ENCODE data around the gene ATAD3B.
"Not testable (repeated sequence)": the region's sequence is repeated elsewhere in the genome, so short reads cannot be mapped to it uniquely, and the experiment has no call there.

Gene ATAD3B

DNA sequence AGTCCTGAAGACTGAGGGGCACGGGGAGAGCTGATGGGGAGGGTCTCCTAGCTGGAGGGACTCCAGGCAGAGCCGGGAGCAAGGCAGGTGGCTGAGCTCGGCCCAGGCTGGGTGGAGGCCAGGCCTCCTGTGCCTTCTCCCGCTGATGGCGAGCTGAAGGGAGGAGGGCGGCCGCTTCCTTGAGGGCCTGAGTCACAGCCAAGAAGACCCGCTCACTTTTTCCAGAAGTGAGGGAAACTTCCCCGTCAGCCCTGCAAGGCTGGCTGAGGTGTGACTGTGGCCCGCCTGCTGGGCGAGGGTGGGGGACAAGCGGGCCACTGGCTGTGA, 37.8 kb upstream of the ATAD3B start:
- peak; percentile 11 for DNase-seq (ENCODE audit: low spot score)

DNA sequence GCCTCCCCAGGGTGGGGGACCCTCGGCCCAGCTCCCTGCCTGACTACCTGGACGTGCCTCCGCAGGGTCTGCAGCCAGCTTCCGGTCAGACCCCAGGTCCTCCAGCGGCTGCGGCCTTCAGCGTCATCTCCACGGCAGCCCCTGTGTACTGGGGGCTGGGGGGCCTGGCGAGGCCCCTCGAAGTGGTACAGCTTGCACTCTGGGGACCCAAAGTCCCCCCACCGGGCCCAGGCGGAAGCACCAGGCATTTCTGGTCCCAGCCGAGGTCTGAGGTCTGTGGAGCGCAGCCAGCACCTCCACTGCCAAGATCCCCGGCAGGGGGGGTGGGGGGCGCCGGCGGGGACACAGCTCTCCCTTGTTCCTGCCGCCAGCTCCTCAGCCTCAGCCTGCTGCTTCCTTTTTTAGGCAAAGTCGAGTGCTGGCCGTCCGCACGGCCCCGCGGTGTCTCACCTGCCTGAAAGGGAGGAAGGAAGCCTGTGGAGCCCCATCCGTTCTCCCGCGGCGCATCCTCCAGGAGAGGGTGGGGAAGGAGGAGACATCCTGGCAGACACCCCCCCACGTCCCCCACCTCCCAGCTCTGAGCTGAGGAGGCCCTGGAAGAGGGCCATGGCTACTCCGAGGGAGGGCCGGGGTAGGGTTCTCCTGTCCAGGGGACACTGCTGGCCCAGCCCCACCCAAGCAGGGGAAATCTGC, 37.3 kb upstream of the ATAD3B start:
- DNase-seq (ENCODE audit: low spot score), result peak; percentile 35

DNA sequence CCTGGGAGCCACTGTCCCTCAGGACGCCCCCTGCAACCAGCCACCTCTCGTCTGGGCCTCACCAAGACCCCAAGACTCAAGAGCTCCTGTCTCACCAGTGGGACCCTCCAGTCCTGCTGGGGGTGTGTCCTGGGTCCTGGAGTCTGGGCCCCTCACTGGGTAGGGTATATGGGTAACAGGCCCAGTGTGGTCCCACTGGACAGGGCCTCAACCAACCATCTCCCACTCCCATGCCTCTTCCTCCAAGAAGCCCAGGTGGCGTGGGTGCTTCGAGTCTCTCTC, 36.8 kb upstream of the ATAD3B start:
- DNase-seq (ENCODE audit: low spot score), result no peak

DNA sequence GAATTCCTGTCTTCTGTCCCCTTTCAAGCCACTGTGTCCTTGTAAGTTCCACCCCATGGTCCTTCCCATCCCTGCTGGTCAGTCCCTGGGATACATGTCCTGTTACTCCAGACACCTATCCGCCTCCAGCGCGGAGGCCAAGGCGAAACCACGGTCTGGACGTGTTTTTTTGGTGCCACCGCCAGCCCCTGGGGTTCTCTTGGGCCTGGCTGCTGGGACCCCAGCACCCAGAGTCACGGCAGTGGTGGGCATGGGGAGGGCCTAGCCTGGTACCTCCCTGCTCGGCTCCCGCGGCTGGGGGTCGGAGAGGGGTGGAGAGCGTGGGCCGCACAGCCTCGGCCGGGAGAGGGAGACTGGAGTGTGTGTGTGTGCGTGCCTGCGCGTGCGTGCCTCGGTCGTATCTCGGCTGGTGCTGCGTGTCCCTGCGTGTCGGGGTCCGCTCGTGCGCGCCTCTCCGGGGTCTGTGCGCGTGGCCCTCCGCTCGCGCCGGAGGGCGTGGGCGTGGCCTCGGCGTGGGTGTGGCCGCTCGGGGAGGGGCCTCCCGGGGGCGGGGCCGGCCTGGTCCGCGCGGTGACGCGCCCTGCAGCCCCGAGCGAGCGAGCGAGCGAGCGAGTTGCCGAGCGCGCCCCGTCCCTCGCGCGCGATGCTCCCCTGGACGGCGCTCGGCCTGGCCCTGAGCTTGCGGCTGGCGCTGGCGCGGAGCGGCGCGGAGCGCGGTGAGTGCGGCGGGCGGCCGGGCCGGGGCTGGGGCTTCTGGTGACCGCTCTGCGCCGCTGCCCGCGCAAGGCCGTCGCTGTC, 36.3 kb upstream of the ATAD3B start, which contains the start of gene VWA1:
Gene VWA1, plus strand, starts transcription at position 585 of the 798 bp plus-strand sequence. Its CDS starts 59 bp downstream, at position 644.
- DNase-seq (ENCODE audit: low spot score), result peak; percentile 90

DNA sequence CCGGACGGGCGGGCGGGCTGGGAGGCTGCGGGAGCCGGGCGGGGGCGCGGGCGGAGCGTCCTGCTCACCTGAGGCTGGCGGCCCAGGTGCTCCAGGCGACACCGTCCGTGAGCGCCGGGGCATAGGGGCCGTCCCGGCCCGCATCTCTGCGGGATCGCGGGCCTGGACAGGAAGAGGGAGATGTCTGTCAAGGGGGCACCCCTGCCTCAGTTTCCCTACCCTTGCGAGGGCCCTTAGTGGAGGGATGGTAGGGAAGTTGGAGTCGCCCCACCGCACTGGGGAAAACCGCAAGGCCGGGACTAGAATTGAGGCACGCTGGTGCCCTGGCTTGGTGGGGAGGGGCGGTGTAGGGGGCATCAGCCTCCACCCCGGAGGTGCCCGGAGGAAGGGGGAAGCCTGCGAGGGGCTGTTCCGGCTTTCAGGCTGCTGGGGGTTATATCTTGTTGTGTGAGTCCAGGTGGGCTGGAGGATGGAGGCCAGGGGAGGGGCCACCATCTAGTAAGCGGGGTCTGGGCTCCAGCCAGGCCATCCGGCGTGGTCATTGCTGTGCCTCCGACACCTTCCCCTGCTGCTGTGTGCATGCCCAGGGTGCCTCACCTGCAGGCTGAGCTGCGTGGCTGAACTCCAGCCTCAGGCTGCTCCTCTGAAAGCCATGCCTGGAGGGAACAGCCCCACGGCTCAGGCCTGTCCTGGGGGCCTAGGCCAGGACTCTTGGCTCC, 35.5 kb upstream of the ATAD3B start:
- DNase-seq (ENCODE audit: low spot score), result no peak

DNA sequence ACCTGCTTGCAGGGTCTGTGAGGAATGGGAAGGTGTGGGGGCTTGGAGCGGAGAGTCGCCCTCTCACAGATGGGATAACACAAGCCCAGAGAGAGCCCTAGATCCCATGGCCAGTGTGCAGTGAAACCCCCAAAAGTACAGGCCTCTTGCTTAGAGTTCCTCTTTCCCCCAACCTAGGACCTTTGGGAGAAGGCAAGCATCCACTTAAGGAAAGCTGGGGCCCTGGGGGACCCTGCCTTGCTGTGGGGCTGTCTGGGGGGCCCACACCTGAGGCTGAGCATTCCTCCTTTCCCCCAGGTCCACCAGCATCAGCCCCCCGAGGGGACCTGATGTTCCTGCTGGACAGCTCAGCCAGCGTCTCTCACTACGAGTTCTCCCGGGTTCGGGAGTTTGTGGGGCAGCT, 34.9 kb upstream of the ATAD3B start:
- peak; percentile 9 for DNase-seq (ENCODE audit: low spot score)

DNA sequence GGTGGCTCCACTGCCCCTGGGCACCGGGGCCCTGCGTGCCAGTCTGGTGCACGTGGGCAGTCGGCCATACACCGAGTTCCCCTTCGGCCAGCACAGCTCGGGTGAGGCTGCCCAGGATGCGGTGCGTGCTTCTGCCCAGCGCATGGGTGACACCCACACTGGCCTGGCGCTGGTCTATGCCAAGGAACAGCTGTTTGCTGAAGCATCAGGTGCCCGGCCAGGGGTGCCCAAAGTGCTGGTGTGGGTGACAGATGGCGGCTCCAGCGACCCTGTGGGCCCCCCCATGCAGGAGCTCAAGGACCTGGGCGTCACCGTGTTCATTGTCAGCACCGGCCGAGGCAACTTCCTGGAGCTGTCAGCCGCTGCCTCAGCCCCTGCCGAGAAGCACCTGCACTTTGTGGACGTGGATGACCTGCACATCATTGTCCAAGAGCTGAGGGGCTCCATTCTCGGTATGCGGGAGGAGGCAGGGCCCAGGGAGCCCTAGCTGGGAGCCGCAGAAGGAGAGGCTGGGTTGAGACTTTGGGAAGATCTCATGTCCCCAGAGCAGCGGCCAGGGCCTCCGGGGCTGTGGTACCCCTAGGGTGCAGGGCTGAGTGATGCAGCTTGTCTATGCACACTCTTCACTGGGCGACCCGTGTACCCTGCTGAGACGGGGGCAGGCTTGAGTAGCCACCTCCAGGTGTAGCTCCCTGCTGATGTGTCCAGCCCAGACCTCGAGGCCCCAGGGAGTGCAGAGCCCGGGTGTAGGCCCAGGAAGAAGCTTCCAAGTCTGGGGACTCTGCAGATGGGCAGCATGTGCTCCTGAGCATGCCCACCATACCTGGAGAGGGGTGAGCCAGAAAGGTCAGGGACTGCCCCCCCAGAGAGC, 34.3 kb upstream of the ATAD3B start:
- peak; percentile 6 for DNase-seq (ENCODE audit: low spot score)

DNA sequence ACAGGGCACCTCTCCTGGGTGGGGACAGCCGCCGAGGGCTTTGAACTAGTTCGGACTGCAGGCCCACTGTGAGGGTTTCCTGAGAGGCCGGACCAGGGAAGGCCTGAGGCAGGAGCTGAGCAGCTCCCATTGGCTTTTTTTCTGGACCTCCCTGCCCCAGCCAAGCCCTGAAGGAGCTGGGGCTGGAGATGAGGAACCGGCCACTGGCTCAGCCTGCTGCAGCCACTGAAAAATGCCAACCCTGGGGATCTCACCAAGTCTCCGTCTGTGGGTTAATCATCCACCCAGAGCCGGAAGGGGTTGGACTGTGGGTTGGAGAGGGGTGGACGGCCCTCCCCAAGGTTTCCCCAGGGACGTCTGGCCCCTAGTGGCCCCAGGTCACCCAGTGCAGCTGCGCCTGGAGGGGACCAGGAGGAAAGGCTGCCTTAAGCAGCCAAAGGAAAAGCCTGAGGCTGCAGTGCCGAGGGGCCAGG, 33.6 kb upstream of the ATAD3B start:
- DNase-seq (ENCODE audit: low spot score), result no peak

DNA sequence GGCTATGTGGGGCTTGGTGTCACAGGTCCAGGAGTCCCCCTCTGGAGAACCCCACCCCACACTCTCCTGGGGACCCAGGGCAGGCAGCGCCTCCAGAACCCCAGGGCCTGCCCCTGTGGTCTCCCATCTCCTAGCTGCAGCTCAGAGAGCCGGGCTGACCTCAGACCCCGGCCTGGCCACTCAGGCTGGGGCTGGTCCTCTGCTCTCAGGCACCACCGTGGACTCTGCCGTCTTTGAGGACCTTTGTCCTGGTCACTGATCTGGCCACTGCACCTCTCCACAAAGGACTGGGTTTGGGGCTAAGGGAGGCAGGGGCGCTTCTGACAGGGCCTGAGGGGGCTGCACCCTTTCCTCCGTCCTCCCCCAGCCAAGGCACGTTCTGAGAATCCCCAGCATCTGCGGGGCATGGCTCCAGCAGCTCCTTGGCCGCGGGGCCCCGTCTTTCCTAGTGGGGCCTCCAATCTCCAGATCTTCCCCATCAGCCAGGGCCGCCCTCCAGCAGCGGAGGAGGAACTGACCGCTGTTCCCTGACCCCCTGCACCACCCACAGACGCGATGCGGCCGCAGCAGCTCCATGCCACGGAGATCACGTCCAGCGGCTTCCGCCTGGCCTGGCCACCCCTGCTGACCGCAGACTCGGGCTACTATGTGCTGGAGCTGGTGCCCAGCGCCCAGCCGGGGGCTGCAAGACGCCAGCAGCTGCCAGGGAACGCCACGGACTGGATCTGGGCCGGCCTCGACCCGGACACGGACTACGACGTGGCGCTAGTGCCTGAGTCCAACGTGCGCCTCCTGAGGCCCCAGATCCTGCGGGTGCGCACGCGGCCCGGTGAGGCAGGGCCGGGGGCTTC, 32.8 kb upstream of the ATAD3B start:
- no peak for DNase-seq (ENCODE audit: low spot score)

DNA sequence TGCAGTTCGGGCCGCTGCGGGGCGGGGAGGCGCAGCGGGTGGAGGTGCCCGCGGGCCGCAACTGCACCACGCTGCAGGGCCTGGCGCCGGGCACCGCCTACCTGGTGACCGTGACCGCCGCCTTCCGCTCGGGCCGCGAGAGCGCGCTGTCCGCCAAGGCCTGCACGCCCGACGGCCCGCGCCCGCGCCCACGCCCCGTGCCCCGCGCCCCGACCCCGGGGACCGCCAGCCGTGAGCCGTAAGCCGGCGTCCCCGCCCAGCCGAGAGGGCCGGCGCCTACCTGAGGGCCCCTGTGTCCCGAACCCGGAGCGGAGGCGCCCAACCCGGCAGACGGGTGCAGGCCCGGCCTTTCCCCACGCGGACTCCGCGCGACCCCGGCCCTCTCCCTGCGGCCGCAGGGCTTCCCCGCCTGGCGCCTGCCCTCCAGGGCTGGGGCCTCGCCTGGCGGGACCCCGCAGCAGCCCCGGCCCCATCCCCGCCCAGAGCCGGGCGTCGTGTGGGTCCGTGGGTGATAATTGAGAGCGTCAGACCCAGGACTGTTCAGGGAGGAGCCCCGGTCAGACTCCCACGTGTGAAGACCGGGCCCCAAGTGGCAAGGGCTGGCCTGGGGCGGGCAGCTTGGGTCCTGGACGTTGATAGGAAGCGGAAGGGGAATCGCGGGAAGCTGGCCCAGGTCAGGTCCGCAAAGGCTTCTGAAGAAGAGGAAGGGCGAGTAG, 31.9 kb upstream of the ATAD3B start:
- peak; percentile 1 for DNase-seq (ENCODE audit: low spot score)

DNA sequence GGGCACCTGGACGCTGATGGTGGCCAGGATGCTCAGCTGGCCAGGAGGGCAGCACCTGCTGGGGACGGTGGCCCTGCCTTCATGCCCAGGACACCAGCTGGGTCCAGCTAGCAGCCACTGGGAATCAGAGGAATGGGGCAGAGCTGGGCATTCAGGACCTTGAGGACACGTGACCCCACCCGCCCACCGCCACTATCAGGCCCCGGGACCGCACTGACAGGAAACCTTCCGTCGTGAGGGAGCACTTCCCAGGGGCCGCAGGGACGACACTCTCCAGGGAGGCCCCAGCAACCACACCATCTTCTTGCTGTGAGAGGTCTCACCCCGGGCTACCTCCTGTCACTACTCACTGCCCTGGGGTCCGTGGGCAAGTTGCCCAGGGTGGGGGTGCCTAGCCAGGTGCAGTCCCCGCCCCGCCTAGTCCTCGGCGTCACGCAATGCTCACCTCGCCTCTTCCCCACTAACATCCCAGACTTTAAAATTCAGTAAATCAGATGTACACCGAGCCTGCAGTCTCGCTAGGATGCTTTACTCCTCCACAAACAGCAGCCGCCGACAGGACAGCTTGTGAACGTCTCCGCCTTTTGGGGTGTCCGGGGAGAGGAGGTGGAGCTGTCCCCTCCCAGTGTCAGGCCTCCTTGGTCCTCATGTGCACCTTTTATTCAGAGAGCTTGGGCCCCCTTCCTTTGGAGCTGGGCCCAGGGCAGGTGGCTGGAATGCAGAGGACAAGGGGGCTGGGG, 31.1 kb upstream of the ATAD3B start:
- peak; percentile 3 for DNase-seq (ENCODE audit: low spot score)

DNA sequence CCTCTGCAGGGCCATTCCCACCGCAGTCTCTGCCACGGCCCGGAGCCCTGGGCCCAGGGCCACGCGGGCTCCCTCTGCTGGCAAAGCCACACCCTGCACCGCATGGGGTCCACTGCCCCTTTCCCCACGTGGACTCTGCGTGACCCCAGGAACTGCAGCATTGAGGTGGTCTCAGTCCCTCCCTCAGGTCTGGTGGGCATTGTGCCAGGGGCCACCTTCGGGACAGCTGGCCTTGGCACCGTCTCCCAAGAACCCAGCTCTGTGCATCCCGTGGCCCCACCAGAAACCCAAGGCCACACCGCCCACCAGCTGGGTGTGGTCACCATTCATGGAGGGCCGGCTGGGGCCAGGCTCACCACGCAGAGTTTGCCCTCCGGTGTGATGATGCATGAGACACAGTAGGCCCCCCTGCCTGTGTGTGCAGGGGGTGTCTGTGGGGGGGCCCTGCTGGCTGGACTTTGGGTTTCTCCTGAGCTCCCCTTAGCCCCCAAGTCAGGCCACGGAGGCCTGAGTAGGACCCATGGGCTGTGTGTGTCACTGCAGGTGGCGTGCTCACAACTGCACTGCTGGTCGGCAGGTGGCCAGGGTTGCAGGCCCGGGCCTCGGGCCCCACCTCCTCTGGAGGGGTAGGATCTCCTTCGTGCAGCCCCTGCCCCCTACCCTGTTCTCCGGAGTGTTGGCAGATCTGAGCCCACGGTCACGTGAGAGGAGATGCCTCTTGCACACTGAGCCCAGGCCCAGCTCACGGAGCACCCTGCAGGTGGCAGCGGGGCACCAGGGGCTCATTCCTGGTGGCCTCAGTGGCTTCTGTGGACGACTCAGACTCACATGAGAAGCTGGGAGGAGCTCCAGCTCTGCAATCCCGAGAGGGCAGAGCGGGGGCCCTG, 30.3 kb upstream of the ATAD3B start:
- peak; percentile 82 for DNase-seq (ENCODE audit: low spot score)

DNA sequence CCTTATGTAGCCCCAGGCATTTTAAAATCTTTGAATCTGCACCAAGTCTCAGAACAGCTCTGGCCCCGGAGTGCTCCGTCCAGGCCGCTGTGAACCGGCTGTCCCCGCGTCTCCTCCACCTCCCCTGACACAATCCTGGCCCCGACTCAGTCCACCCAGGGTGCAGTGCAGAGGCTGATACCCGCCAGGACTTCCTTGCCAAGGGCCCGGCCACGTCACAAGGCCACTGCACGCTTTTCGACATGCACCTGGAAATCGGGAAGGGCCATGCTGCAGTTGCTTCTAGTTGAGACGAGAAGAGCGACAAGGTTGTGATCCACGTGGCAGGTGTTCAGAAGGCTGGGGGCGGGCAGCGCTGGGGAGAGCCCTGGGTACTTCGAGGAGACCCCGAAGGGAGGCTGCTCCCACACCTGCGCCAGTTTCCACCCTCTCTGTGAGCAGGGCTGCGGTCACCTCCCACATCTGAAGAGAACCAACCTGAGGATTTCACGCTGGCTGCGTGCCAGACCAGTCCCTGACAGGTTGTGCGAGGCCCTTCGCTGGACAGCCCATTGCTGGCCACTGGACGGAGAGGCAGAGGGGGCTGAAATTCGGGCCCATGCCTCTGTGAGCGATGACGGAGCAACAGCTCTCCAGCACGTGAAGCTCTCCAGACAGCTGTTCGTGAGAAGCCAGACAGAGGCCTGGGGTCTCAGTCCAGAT, 29.3 kb upstream of the ATAD3B start:
- peak; percentile 1 for DNase-seq (ENCODE audit: low spot score)

DNA sequence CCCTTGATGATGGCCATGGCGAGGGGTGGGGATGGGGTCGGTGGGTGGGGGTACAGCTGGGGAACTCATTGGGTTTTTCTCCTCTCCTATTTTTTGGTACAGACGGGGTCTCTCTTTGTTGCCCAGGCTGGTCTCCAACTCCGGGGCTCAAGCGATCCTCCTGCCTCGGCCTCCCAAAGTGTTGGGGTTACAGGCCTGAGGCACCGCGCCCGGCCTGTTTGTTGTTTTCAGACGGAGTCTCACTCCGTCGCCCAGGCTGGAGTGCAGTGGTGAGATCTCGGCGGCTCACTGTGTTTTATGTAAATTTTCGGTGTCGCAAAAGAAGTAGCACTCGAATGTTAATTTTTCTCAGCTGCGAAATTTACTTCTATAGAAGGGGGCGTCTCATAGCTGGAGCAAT, 24.9 kb upstream of the ATAD3B start:
- not testable (repeated sequence) for DNase-seq (ENCODE audit: low spot score)

DNA sequence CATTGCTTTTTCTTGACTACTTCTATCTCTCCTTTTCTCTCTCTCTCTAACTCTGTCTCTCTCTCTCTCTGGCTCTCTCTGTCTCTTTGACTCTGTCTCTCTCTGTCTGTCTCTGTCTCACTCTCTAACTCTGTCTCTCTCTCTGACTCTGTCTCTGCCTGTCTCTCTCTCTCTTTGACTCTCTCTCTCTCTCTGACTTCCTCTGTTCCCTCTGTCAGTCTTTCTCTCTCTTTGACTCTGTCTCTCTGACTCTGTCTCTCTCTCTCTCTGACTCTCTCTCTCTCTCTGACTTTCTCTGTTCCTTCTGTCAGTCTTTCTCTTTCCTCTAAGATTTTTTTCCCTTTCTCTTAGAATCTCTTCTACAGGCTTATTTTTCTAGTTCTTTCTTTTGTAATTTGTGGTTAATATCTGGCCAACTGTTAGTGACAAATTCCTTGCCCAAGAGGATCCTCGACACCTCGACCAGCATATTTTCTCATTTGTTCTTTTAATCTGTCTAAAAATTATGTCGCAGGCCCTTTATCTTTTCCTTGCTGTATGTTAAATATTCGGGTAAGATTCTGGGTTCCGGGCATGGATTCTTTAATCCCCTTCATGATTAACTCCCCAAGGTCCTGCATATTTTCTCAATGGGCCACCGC, 22.3 kb upstream of the ATAD3B start, which contains the start of gene ATAD3C:
Gene ATAD3C, plus strand, starts transcription at position 591 of the 641 bp plus-strand sequence. CDS start 995 bp downstream, outside the sequence.
- no peak for DNase-seq (ENCODE audit: low spot score)

DNA sequence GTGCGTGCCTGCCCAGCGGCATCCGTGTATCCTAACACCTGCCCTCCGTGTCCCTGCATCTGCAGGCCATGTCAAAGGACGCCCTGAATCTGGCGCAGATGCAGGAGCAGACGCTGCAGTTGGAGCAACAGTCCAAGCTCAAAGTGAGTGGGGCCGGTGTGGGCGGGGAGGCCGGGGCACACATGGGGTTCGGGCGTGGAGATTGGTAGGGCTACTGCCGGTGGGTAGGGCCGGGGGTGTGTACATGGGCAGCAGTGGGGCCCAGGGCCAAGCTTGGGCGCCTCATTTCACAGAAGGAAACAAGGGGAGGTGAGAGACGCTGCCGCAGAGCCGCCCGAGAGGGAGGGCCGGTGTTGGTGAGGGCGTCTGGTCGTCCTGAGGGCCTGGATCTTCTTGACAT, 20.9 kb upstream of the ATAD3B start:
- not testable (repeated sequence) for DNase-seq (ENCODE audit: low spot score)

DNA sequence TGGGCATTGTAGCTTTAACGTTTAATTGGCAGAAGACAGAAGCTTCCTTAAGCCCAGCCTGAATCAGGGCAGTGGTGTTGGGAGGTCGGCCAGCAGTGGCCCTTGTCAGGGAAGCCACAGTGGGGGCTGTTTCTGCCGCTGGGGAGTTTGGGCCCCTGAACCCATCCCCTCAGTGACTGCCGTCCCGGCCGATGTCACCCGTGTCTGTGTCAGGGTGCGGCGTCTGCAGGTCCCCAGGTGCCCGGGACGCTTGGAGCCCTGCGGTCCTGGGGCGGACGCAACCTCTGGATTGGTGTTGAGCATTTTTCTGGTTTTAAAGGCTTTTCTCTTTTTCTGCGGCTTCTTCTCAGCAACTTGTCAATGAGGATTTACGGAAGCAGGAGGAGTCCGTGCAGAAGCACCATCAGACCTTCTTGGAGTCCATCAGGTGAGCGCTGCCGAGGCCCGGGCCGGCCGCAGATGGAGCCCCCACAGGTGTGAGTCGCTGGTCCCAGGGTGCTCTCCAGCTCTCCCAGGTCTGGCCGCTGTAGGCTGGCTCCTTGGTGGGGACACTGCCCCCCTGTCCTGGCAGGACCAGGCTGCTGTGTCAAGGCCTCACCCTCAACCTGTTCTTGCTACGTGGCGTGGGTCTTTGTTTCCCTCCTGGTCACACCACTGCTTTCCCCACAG, 19.7 kb upstream of the ATAD3B start:
- DNase-seq (ENCODE audit: low spot score), result no peak
